GM21786 (cell line): ENCODE measurements around the gene SARDH.
"Not testable (repeated sequence)": the region's sequence is repeated elsewhere in the genome, so short reads cannot be mapped to it uniquely, and the experiment has no call there.

Experiments
- ATAC-seq: cut with Tn5 transposase; IDR thresholded peaks from one replicate; pipeline ENCODE4 v1.9.1; 2021; ENCODE audit not compliant: unreplicated experiment

The SARDH gene

GRCh38 chr9:133686642-133687575, 51.2 kb downstream of the SARDH start:
- ATAC-seq = no peak

- ATAC-seq = no peak
These were observed 52.2 kb downstream of the SARDH start for GRCh38 chr9:133685653-133686609.

- ATAC-seq = no peak
These were observed 53.2 kb downstream of the SARDH start for GRCh38 chr9:133684936-133685361.

- ATAC-seq = no peak
These were observed 53.8 kb downstream of the SARDH start for GRCh38 chr9:133684121-133684935.

GRCh38 chr9:133683586-133684120, 54.5 kb downstream of the SARDH start:
- ATAC-seq = no peak

- no peak for ATAC-seq
These were observed 55.1 kb downstream of the SARDH start for GRCh38 chr9:133682818-133683585.

GRCh38 chr9:133681658-133682306, 56.4 kb downstream of the SARDH start:
- no peak for ATAC-seq

GRCh38 chr9:133680976-133681657, 57.0 kb downstream of the SARDH start:
- no peak for ATAC-seq

- ATAC-seq = no peak
These were observed 57.7 kb downstream of the SARDH start for GRCh38 chr9:133680250-133680975.

GRCh38 chr9:133679466-133680061, 58.6 kb downstream of the SARDH start:
- ATAC-seq = no peak

- ATAC-seq = no peak
These were observed 59.1 kb downstream of the SARDH start for GRCh38 chr9:133679056-133679455.

GRCh38 chr9:133677126-133678010, 60.8 kb downstream of the SARDH start:
- ATAC-seq = no peak

- ATAC-seq = no peak
These were observed 61.7 kb downstream of the SARDH start for GRCh38 chr9:133676450-133676849.

- not testable (repeated sequence) for ATAC-seq
These were observed 62.4 kb downstream of the SARDH start for GRCh38 chr9:133675796-133676195.

GRCh38 chr9:133674091-133674490, 64.1 kb downstream of the SARDH start:
- ATAC-seq = no peak

- no peak for ATAC-seq
These were observed 64.9 kb downstream of the SARDH start for GRCh38 chr9:133673258-133673655.
